A549 (cell line): ENCODE data around the gene ASXL2.
"Not testable (repeated sequence)": the region's sequence is repeated elsewhere in the genome, so short reads cannot be mapped to it uniquely, and the experiment has no call there.

ENCODE experiments used
- BHLHE40 ChIP-seq: IDR thresholded peaks from 2 replicates; pipeline ENCODE4 v1.6.1; 2012; ENCODE audit warnings: low read depth, low read length, inconsistent platforms
- CTCF ChIP-seq: fragments of >200 bp; sonication (Bioruptor Twin); formaldehyde crosslinking; IDR thresholded peaks from 3 replicates; pipeline ENCODE4 v1.5.1; 2016
- EHMT2 ChIP-seq: fragments of 200-600 bp; sonication (generic); IDR thresholded peaks from 2 replicates; pipeline ENCODE4 v1.6.1; 2016; ENCODE audit warnings: antibody characterized with exemption, low read depth, mild to moderate bottlenecking, moderate library complexity
- ELK1 ChIP-seq: fragments of 150-350 bp; IDR thresholded peaks from 2 replicates; pipeline ENCODE4 v1.6.1; 2014; ENCODE audit warnings: low read depth, mild to moderate bottlenecking, low read length
- EP300 ChIP-seq, 2 experiments: fragments of >200 bp; sonication (Bioruptor Twin); formaldehyde crosslinking; IDR thresholded peaks; 2 replicates in 1 of 2; 3 replicates in 1 of 2; pipeline ENCODE4 v1.6.1; 2016 to 2017
- HDAC2 ChIP-seq: fragments of 200-600 bp; sonication (generic); IDR thresholded peaks from 2 replicates; pipeline ENCODE4 v1.6.1; 2016
- MAX ChIP-seq: IDR thresholded peaks from 2 replicates; pipeline ENCODE4 v1.6.1; 2012
- PBX3 ChIP-seq: IDR thresholded peaks from 2 replicates; pipeline ENCODE4 v1.6.1; 2012
- POLR2A ChIP-seq: IDR thresholded peaks from 2 replicates; pipeline ENCODE4 v1.6.1; 2012; ENCODE audit warnings: mild to moderate bottlenecking, low read length
- RAD21 ChIP-seq, 2 experiments: fragments of >200 bp in 1 of 2; sonication (Bioruptor Twin) in 1 of 2; formaldehyde crosslinking in 1 of 2; IDR thresholded peaks in 1 of 2; conservative IDR thresholded peaks in 1 of 2; 2 replicates in 1 of 2; 3 replicates in 1 of 2; pipeline ENCODE4 v1.6.1; 2012 to 2018; ENCODE audit warnings: inconsistent platforms in 1 of 2
- REST ChIP-seq: fragments of 200-600 bp; sonication (generic); IDR thresholded peaks from 2 replicates; pipeline ENCODE4 v1.6.1; 2016; ENCODE audit warnings: antibody characterized with exemption, mild to moderate bottlenecking, moderate library complexity
- ZNF302 ChIP-seq: fragments of 250-450 bp; sonication (Bioruptor Pico); IDR thresholded peaks from 2 replicates; pipeline ENCODE4 v1.9.0; 2021; ENCODE audit warnings: inconsistent platforms, mild to moderate bottlenecking, moderate library complexity

GRCh38 chr2:25917411-25917810, 39.1 kb upstream of the ASXL2 start:
- not testable (repeated sequence) for TF ChIP-seq EP300 (IDR thresholded peaks at IDR 0.05); POLR2A; RAD21 (conservative IDR thresholded peaks at IDR 0.05 in 1 of 2, IDR thresholded peaks at IDR 0.05 in 1 of 2); ELK1; CTCF; MAX; EHMT2; PBX3; REST; ZNF302; HDAC2; BHLHE40
